Stimulated activated CD8-positive, alpha-beta memory T cell treated with anti-CD3 and anti-CD28 coated beads, Interleukin-7, amount 100 ng/mL, for 1 hour (primary cell): Measurements from ENCODE around the gene PSMB7.
"Not testable (repeated sequence)": the region's sequence is repeated elsewhere in the genome, so short reads cannot be mapped to it uniquely, and the experiment has no call there.

Source experiments
- DNase-seq, 2 donors: peaks; one replicate each; pipeline ENCODE4 v3.0.0-alpha.2; 2020; ENCODE audit warnings: low read depth in 2 of 2

PSMB7 gene

GRCh38 chr9:124443625-124444024 lies 28.4 kb upstream of the PSMB7 start:
- no peak for DNase-seq

GRCh38 chr9:124442826-124443225 lies 27.6 kb upstream of the PSMB7 start:
- no peak for DNase-seq

- no peak for DNase-seq
These were observed 27.1 kb upstream of the PSMB7 start for GRCh38 chr9:124442379-124442778.

- DNase-seq = no peak
These were observed 26.0 kb upstream of the PSMB7 start for GRCh38 chr9:124441291-124441690.

GRCh38 chr9:124440786-124441185 lies 25.5 kb upstream of the PSMB7 start:
- DNase-seq = no peak

- no peak for DNase-seq
These were observed 24.5 kb upstream of the PSMB7 start for GRCh38 chr9:124439686-124440243.

GRCh38 chr9:124439086-124439485 lies 23.8 kb upstream of the PSMB7 start:
- DNase-seq = no peak

GRCh38 chr9:124438091-124438490 lies 22.8 kb upstream of the PSMB7 start:
- no peak for DNase-seq

GRCh38 chr9:124437086-124437485 lies 21.8 kb upstream of the PSMB7 start:
- DNase-seq = no peak

GRCh38 chr9:124436320-124436719 lies 21.1 kb upstream of the PSMB7 start:
- DNase-seq = no peak

- no peak for DNase-seq
These were observed 14.3 kb upstream of the PSMB7 start for GRCh38 chr9:124429530-124429867.

- no peak for DNase-seq
These were observed 13.7 kb upstream of the PSMB7 start for GRCh38 chr9:124428751-124429529.

GRCh38 chr9:124427281-124427680 lies 12.0 kb upstream of the PSMB7 start:
- no peak for DNase-seq

- no peak for DNase-seq
These were observed 11.1 kb upstream of the PSMB7 start for GRCh38 chr9:124426361-124426760.

- not testable (repeated sequence) for DNase-seq
These were observed 10.5 kb upstream of the PSMB7 start for GRCh38 chr9:124425733-124426132.

- no peak for DNase-seq
These were observed 8.3 kb upstream of the PSMB7 start for GRCh38 chr9:124423591-124423990.

- no peak for DNase-seq
These were observed 7.9 kb upstream of the PSMB7 start for GRCh38 chr9:124423155-124423554.

GRCh38 chr9:124420991-124421543 lies 5.8 kb upstream of the PSMB7 start:
- DNase-seq = no peak

- DNase-seq = no peak
These were observed 4.7 kb upstream of the PSMB7 start for GRCh38 chr9:124419832-124420489.

GRCh38 chr9:124415852-124416484 lies 726 bp upstream of the PSMB7 start:
- DNase-seq = no peak

GRCh38 chr9:124414612-124415011 lies 630 bp downstream of the PSMB7 start:
- no peak for DNase-seq

- no peak for DNase-seq
These were observed 3.0 kb downstream of the PSMB7 start for GRCh38 chr9:124412228-124412575.
